GM10266 (cell line): Measurements from ENCODE around the gene RCCD1.

Experiments
- DNase-seq: peaks from one replicate; pipeline ENCODE4 v3.0.0; 2012; ENCODE audit errors: extremely low spot score
- CTCF ChIP-seq: IDR thresholded peaks from 2 replicates; pipeline ENCODE4 v1.5.1; 2012; ENCODE audit warnings: mild to moderate bottlenecking, low read depth; ENCODE audit not compliant: control insufficient read depth, insufficient read depth; ENCODE audit errors: missing control alignments

Gene RCCD1

DNA sequence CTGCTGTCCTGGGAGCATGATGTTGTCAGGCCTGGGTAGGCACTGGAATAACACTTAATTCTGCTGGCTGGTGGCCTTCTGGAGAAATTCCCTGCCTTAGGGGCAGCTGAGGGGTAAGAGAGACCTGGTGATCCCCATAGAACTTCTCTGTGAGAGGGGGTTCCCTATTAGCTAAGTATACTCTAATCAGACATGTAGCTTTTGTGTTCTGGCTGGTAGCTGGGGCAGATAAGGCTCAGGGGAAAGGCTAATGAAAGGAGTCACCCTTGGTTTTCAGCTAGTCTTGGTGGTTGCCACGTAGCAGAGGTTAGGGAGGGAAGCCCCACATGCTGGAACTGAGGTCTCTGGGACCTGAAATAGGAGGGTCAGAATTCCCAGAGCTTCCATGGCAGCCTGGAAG lies 21.4 kb upstream of the RCCD1 start:
- no peak for TF ChIP-seq CTCF
- no peak for DNase-seq

- peak; percentile 89 for DNase-seq
- TF ChIP-seq CTCF = peak; percentile 98
Measured at GRCh38 chr15:90934256-90934948, 20.3 kb upstream of the RCCD1 start.

DNA sequence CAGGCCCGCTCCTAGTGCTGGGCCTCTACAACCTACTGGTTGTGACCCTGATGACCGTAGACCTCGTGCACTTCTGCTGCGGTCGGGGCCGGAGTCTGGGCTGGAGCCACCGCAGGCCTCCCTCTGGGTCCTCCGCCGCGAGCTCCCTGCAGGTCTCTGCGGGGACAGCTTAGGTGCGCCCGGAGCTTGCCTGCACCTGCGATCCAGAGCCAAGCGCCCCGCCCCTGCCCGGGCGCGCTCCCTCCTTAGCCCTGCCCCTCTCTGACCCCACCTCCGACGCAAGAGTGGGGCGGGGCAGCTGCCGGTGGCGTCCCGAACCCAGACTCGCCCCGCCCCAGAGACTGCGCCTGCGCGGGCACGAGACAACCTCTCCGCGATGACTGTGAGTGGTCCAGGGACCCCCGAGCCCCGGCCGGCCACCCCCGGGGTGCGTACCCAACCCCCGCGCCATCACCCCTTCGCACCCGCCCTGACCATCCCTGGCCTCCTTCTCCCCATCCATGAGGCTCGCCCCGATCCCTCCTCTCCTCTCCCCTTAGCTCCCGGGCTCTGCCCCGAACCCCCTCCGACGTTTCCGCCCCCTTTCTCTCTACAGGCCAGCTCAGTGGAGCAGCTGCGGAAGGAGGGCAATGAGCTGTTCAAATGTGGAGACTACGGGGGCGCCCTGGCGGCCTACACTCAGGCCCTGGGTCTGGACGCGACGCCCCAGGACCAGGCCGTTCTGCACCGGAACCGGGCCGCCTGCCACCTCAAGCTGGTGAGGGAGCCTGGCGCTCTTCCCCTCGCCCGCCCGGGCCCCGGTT lies 19.5 kb upstream of the RCCD1 start, which contains the start of gene UNC45A:
UNC45A (plus strand) TSS at position 337 of the 803 bp plus-strand sequence; CDS start at position 377, 40 bp downstream.
- DNase-seq = peak; percentile 97

DNA sequence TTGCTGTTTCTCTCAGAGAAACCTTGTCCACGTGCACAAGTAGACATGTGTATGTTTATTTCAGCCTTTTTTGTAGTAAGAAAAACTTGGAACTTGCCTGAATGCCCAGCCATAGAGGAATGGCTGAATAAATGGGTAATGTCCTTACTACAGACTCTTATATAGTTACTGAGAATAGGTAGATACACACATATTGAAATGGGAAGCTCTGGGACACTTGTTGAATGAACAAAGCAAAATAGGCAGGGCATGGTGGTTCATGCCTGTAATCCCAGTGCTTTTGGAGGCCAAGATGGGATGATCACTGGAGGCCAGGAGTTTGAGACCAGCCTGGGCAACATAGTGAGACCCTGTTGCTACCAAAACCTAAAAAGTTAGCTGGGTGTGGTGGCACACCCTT lies 17.9 kb upstream of the RCCD1 start:
- TF ChIP-seq CTCF = no peak
- DNase-seq = no peak

More for the DNA sequence above, 19.5 kb upstream of the RCCD1 start, which contains the start of gene UNC45A:
- TF ChIP-seq CTCF = no peak

DNA sequence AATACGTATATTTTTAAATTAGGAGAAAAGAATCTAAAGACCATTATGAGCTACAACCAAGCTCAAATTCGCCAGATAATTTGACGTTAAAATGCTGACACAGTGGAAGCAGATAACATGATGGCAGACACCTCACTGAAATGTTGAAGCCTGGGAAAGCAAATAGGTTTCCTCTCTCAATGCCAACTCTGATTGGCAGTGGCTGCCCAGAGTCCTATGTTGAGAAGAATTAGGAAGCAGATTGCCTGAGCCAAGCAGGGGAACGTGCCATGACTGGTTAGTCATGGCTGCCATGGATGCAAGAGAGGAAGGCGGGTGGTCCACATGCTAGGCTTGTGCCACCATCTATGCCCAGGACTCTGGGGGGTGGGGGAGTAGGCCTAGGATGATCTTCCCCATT lies 16.4 kb upstream of the RCCD1 start:
- DNase-seq = no peak
- TF ChIP-seq CTCF = no peak

DNA sequence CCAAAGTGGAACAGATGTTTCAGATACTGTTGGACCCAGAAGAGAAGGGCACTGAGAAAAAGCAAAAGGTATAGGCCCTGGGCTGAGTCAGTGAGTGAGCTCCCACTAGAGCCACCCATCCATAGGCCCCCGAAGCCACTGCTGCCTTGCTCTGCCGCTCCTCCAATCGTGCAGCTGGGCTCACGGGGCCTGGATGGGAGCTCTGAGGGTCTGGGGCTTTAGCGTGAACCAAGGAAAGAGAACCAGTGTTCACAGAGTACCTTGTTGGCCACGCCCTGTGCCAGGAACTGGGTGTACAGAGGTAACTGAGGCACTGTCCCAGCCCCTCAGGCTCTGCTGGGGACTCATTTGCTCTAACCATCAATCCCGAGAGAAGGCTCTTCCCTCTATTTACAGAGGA lies 14.9 kb upstream of the RCCD1 start:
- DNase-seq = no peak
- no peak for TF ChIP-seq CTCF

DNA sequence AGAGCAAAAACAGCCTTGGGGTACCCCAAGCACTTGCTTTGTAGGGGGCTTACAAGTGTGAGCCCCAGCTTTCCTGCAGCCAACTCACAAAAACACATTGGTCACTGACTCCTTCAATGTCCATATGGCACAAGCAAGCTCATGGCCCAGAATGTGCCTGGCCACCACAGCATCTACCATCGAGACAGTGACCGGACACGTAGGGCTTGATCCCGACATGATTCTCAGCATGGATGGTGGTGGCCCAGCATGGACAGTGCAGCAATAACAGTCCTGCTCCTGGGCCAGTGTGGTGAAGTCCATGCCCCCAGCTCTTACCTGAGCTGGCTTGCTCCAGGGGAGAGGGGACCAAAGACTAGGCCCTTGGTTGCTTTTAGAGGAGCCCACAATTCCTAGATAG lies 13.6 kb upstream of the RCCD1 start:
- TF ChIP-seq CTCF = no peak
- no peak for DNase-seq
